Measurements from ENCODE around the gene KDM6A.
A peak's percentile ranks its signal among the peaks of the same experiment; 100 is the strongest.
"Not testable (repeated sequence)": the region's sequence is repeated elsewhere in the genome, so short reads cannot be mapped to it uniquely, and the experiment has no call there.

KDM6A gene

GRCh38 chrX:45083314-45083713 is 210.3 kb downstream of the KDM6A start:
- DNase-seq (ENCODE audit: low spot score): peak; percentile 3

DNA sequence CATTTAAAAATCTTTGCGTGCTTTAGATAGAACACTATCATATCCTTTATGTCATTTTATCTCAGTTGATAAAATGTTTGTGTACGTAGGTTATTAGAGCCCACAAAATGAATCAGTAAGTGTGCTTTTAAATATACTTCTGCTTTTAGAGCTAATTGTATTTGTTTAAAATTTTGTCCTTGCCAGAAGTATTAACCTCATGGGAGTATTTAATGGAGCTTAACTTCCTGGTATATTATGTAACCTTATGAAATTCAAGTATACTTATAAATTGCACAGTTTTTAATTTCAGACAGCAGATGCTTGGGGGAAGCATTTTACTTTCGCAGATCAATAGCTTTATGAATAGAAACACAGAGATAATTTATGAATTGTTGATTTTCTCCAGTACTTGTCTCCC is 237.5 kb downstream of the KDM6A start:
- DNase-seq (ENCODE audit: low spot score): no peak

DNA sequence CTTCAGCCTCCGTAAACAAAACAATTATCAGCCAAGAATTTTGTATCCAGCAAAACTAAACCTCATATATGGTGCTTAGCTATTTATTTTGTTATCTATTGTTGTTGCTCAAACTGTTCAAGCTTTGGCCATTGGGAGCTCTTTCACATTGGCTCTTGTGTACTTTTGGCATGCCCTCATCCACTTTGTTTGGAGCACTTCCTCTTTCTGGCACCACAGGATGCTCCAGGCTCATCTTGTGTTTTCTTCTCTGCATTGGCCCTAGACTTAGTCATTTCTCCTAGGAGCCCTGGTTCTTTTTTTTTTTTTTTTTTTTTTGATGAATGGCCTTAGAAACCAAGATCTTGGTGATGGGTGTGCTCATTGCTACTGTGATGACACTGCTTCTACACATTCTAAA is 253.2 kb downstream of the KDM6A start:
- no peak for DNase-seq (ENCODE audit: low spot score)

GRCh38 chrX:45128896-45129454 is 256.0 kb downstream of the KDM6A start:
- DNase-seq (ENCODE audit: low spot score): no peak

GRCh38 chrX:45133465-45133864 is 260.5 kb downstream of the KDM6A start:
- no peak for DNase-seq (ENCODE audit: low spot score)

GRCh38 chrX:45134315-45134731 is 261.3 kb downstream of the KDM6A start:
- DNase-seq (ENCODE audit: low spot score): no peak

DNA sequence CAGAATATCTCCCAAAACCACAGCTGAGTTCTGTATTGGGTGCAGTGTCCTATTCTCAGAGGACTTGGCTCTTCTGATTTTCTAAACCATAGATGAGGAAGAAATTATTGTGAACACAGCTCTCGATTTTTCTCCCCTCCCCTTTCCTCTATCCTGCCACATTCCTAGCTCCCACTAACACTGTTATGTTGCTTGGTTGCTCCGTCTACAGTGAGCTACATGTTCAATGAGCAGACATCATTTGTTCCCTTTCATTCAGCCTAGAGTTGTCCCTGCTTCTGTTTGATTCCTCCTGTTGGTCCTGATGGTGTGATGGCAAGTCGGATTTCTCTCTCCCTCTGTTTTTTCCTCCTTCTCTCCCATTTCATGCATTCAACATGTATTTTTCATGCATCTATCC is 261.8 kb downstream of the KDM6A start:
- no peak for DNase-seq (ENCODE audit: low spot score)

- not testable (repeated sequence) for DNase-seq (ENCODE audit: low spot score)
Measured at GRCh38 chrX:45135391-45136075, 262.5 kb downstream of the KDM6A start.

- DNase-seq (ENCODE audit: low spot score): no peak
Measured at GRCh38 chrX:45137531-45137930, 264.5 kb downstream of the KDM6A start.

GRCh38 chrX:45138525-45138924 is 265.5 kb downstream of the KDM6A start:
- DNase-seq (ENCODE audit: low spot score): no peak

DNA sequence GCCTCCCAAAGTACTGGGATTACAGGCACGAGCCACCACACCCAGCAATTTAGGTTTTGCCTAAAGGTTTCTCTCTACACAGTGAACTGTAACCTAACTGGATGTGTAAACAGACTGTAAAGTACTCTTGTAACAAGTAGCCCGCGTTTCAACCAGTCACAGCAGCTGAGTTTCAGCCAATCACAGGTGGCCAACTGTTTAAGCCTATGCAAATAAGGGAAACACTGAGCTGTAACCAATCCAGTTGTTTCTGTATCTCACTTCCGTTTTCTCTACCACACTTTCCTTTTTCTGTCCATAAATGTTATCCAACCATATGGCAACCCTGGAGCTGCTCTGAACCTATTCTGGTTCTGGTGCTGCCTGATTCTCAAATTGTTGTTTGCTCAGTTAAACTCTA is 267.8 kb downstream of the KDM6A start:
- DNase-seq (ENCODE audit: low spot score): no peak

- DNase-seq (ENCODE audit: low spot score): no peak
Measured at GRCh38 chrX:45142185-45142584, 269.2 kb downstream of the KDM6A start.

DNA sequence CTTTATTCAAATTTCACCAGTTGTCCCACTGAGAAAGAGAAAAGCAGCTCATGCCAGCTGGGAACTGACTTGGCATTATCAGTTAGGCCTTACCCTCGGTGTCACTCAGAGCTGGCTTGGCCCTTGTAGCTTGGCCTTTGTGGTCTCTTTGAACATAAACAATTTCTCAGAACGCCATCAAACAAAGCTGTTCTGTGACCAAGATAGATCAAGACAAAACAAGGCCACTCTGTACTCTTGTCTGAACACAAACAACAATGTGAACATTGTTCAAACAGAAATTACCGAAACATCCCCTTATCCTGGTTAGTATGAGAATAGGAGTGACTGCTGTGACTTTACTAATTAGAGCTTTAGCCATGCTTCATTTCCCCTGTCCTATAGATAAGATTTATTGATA is 270.5 kb downstream of the KDM6A start:
- no peak for DNase-seq (ENCODE audit: low spot score)

DNA sequence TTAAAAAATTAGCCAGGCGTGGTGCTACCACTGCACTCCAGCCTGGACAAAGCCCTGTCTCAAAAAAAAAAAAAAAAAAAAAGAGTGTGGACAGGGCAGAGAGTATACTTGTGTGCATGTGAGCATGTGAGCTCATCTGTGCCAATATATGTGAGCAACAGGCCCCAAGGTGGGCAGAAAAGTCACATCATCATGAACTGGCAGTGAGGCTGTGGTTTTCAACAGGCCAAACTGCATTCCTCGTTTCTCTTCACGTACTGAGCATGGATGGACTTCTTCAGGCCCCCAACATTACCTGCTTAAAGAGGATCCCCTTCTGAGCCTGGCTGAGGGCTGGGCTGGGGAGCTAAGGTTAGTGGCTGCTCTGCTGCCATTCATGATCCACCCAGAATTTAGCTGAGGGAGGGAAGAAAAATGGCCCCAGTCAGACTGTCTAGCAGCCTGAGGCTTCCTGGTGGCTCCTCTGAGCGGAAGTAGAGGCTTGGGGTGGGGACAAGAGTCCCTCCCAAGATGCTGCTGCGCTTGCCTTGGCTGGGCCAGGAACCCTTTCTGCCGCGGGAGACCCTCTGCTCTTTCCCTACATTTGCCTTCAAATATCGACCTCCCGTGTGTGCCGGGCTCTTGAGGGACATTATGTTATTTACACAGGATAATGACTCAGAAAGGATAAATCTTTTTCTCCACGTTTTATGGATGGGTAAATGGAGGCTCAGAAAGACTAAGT is 272.7 kb downstream of the KDM6A start:
- DNase-seq (ENCODE audit: low spot score): no peak

- no peak for DNase-seq (ENCODE audit: low spot score)
Measured at GRCh38 chrX:45150821-45151220, 277.8 kb downstream of the KDM6A start.

- no peak for DNase-seq (ENCODE audit: low spot score)
Measured at GRCh38 chrX:45154033-45154360, 281.0 kb downstream of the KDM6A start.

DNA sequence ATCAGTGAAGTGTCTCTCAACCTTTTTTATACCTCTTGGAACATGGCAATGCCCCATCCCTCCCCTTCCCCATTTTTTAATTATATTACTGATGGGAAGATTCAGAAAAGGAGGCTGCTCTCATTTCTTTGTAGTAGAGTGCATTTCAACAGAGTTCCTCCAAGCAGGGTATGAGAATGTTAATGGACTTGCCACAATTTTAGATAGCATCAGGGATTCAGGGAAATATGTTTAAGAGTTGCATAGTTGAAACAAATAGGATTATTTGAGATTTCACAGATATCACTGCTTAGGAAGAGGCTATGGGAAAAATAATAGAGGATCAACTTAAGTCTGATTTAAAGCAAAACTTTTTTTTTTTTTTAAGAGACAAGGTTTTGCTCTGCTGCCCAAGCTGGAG is 281.5 kb downstream of the KDM6A start:
- DNase-seq (ENCODE audit: low spot score): no peak

- no peak for DNase-seq (ENCODE audit: low spot score)
Measured at GRCh38 chrX:45157647-45158046, 284.7 kb downstream of the KDM6A start.

Measured in CD4-positive, alpha-beta T cell treated with Interleukin-15 for 4 hours (primary cell).